Lower leg skin (tissue), 3 donors: Measurements from ENCODE around the gene RBM26.

Experiments used
- POLR2A ChIP-seq, 2 donors: fragments of 450-650 bp; IDR thresholded peaks; one replicate each; pipeline ENCODE4 v1.6.1; 2016 to 2017; ENCODE audit warnings: antibody characterized with exemption in 2 of 2, mild to moderate bottlenecking in 1 of 2, moderate library complexity in 1 of 2
- TF ChIP-seq, protein P1 (sequence below), 3 donors: fragments of 450-650 bp; IDR thresholded peaks; one replicate each; pipeline ENCODE4 v1.5.1; 2016; ENCODE audit warnings: antibody characterized with exemption in 3 of 3, mild to moderate bottlenecking in 3 of 3, moderate library complexity in 2 of 3

- TF ChIP-seq, protein P1, sequence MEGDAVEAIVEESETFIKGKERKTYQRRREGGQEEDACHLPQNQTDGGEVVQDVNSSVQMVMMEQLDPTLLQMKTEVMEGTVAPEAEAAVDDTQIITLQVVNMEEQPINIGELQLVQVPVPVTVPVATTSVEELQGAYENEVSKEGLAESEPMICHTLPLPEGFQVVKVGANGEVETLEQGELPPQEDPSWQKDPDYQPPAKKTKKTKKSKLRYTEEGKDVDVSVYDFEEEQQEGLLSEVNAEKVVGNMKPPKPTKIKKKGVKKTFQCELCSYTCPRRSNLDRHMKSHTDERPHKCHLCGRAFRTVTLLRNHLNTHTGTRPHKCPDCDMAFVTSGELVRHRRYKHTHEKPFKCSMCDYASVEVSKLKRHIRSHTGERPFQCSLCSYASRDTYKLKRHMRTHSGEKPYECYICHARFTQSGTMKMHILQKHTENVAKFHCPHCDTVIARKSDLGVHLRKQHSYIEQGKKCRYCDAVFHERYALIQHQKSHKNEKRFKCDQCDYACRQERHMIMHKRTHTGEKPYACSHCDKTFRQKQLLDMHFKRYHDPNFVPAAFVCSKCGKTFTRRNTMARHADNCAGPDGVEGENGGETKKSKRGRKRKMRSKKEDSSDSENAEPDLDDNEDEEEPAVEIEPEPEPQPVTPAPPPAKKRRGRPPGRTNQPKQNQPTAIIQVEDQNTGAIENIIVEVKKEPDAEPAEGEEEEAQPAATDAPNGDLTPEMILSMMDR (IDR thresholded peaks at IDR 0.05), result no peak
- TF ChIP-seq POLR2A (IDR thresholded peaks at IDR 0.05), result no peak
These were observed 41.7 kb upstream of the RBM26 start for GRCh38 chr13:79447741-79448140.
